ENCODE data around the gene FAM174C.

FAM174C gene

GRCh38 chr19:1237754-1238368, 37.5 kb upstream of the FAM174C start, which contains the start of gene CBARP:
Gene CBARP (minus strand): TSS chr19:1238005. CDS start chr19:1236100, 1,905 bp downstream.
- POLR2A ChIA-PET = interaction anchor here (0.5 to 1.4 kb wide), 6 partner anchors 17 to 344 kb away, joined by 3 to 18 read pairs (median 4); partner anchors contain the start of genes CIRBP and GPX4
- peaks cover 0 to 25% of the 10 kb centered on the region in 2 experiments; a peak in 1 of 3 replicates for H3K36me3 ChIP-seq (ENCODE audit: control insufficient read depth in 2 of 2, insufficient read depth in 1 of 2, low read length in 2 of 2)
- peaks cover 3% of the 10 kb centered on the region for H3K4me1 ChIP-seq (ENCODE audit: control insufficient read depth, insufficient read depth, low read length)
- CTCF ChIA-PET = interaction anchor here (0.9 to 1.6 kb wide), 5 partner anchors 16 to 315 kb away, joined by 3 to 9 read pairs (median 4); no protein-coding TSS in a partner anchor
- peak within 1 kb of the TSS; percentile 56 for H3K4me3 ChIP-seq (ENCODE audit: low read depth, low read length)
- TF ChIP-seq ZEB2 (tag by site-specific recombination; IDR thresholded peaks at IDR 0.05) = no peak
- no peak for TF ChIP-seq ZNF214 (tag by site-specific recombination; IDR thresholded peaks at IDR 0.05; ENCODE audit: borderline replicate concordance)
- TF ChIP-seq ZBTB8A (tag by site-specific recombination; IDR thresholded peaks at IDR 0.05) = no peak
- no peak for TF ChIP-seq ZNF513 (tag by site-specific recombination; IDR thresholded peaks at IDR 0.05)
- 0 out of 2 replicates have a peak, but pooled peaks have one; percentile 33 for TF ChIP-seq KLF9 (tag by site-specific recombination; IDR thresholded peaks at IDR 0.05; ENCODE audit: low read depth)
- peak; percentile 99 for TF ChIP-seq ZNF335 (tag by site-specific recombination; conservative IDR thresholded peaks at IDR 0.05)
- no peak for TF ChIP-seq ZNF549 (tag by site-specific recombination; IDR thresholded peaks at IDR 0.05)
- TF ChIP-seq, protein P1, sequence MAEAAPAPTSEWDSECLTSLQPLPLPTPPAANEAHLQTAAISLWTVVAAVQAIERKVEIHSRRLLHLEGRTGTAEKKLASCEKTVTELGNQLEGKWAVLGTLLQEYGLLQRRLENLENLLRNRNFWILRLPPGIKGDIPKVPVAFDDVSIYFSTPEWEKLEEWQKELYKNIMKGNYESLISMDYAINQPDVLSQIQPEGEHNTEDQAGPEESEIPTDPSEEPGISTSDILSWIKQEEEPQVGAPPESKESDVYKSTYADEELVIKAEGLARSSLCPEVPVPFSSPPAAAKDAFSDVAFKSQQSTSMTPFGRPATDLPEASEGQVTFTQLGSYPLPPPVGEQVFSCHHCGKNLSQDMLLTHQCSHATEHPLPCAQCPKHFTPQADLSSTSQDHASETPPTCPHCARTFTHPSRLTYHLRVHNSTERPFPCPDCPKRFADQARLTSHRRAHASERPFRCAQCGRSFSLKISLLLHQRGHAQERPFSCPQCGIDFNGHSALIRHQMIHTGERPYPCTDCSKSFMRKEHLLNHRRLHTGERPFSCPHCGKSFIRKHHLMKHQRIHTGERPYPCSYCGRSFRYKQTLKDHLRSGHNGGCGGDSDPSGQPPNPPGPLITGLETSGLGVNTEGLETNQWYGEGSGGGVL (tag by site-specific recombination; IDR thresholded peaks at IDR 0.05) = peak; percentile 47
- peak; percentile 98 for TF ChIP-seq GLIS1 (tag by site-specific recombination; IDR thresholded peaks at IDR 0.05)
- no peak for TF ChIP-seq GLI2 (tag by site-specific recombination; IDR thresholded peaks at IDR 0.05; ENCODE audit: borderline replicate concordance, low read depth)
- TF ChIP-seq IKZF3 (tag by site-specific recombination; IDR thresholded peaks at IDR 0.05) = no peak
- TF ChIP-seq TCF7L2 (IDR thresholded peaks at IDR 0.05; ENCODE audit: borderline replicate concordance, low read depth, low read length) = no peak
- TF ChIP-seq ZNF843 (tag by site-specific recombination; IDR thresholded peaks at IDR 0.05) = no peak
- no peak for TF ChIP-seq ZNF140 (tag by site-specific recombination; IDR thresholded peaks at IDR 0.05)
- 0 out of 2 replicates have a peak, but pooled peaks have one; percentile 35 for TF ChIP-seq PRDM10 (tag by site-specific recombination; IDR thresholded peaks at IDR 0.05)
- TF ChIP-seq ZNF768 (tag by site-specific recombination; IDR thresholded peaks at IDR 0.05) = no peak
- no peak for TF ChIP-seq MZF1 (tag by site-specific recombination; IDR thresholded peaks at IDR 0.05; ENCODE audit: borderline replicate concordance)
- TF ChIP-seq ZNF558 (tag by site-specific recombination; IDR thresholded peaks at IDR 0.05) = no peak
- peak; percentile 84 for TF ChIP-seq PATZ1 (tag by site-specific recombination; IDR thresholded peaks at IDR 0.05)
- TF ChIP-seq ZNF248 (tag by site-specific recombination; IDR thresholded peaks at IDR 0.05) = no peak
- TF ChIP-seq ZNF302 (tag by site-specific recombination; IDR thresholded peaks at IDR 0.05; ENCODE audit: low read depth) = no peak
- no peak for TF ChIP-seq ZFHX2 (tag by site-specific recombination; conservative IDR thresholded peaks at IDR 0.05)
- TF ChIP-seq GLIS2 (tag by site-specific recombination; IDR thresholded peaks at IDR 0.05) = peak; percentile 85
- TF ChIP-seq, protein P2, sequence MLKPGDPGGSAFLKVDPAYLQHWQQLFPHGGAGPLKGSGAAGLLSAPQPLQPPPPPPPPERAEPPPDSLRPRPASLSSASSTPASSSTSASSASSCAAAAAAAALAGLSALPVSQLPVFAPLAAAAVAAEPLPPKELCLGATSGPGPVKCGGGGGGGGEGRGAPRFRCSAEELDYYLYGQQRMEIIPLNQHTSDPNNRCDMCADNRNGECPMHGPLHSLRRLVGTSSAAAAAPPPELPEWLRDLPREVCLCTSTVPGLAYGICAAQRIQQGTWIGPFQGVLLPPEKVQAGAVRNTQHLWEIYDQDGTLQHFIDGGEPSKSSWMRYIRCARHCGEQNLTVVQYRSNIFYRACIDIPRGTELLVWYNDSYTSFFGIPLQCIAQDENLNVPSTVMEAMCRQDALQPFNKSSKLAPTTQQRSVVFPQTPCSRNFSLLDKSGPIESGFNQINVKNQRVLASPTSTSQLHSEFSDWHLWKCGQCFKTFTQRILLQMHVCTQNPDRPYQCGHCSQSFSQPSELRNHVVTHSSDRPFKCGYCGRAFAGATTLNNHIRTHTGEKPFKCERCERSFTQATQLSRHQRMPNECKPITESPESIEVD (tag by site-specific recombination; IDR thresholded peaks at IDR 0.05) = no peak
- TF ChIP-seq ZIC2 (tag by site-specific recombination; IDR thresholded peaks at IDR 0.05) = peak; percentile 52; the same call in 1 of the 2 replicates
- TF ChIP-seq, protein P3, sequence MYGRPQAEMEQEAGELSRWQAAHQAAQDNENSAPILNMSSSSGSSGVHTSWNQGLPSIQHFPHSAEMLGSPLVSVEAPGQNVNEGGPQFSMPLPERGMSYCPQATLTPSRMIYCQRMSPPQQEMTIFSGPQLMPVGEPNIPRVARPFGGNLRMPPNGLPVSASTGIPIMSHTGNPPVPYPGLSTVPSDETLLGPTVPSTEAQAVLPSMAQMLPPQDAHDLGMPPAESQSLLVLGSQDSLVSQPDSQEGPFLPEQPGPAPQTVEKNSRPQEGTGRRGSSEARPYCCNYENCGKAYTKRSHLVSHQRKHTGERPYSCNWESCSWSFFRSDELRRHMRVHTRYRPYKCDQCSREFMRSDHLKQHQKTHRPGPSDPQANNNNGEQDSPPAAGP (tag by site-specific recombination; IDR thresholded peaks at IDR 0.05) = 0 out of 2 replicates have a peak, but pooled peaks have one; percentile 29
- peak within 1 kb of the TSS; percentile 60; the same call in 1 of the 2 replicates for H3K27ac ChIP-seq (ENCODE audit: extremely low read depth, low read depth, low read length)
- H3K9me3 ChIP-seq (ENCODE audit: control insufficient read depth, insufficient read depth, low read depth, low read length) = no peaks in the 10 kb centered on the region
